ENCODE results near the gene DPY19L1. TPM values are rescaled to one million over a fixed set of nuclear protein-coding genes. Genes with fewer than 3 reads are reported as not detected.

Gene DPY19L1
- total and polyA plus RNA-seq, 7 donors, result 2.3 to 8.6 (median 3.6) TPM

DNA sequence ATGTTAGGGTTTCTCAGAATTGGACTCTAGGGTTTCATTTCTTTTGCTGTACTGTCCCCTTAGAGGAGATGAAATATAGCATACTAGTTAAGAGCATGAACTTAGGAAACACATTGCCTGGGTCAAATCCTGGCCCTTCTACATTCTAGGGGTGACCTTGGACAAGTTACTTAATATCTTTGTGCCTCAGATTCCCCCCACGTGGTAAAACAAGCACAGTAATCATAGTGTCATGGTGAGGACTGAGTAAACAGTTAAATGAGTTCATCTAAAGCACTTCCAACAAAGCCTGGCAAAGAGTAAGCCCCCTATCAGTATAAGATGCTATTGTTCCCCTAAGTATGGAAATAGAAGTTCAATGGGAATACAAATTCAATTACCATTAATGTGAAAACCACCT lies 5.1 kb downstream of the DPY19L1 start:
- 7 to 24% (median 12%) methylated on average over 1 of the region's 1 CpG for WGBS, 3 donors
- intact Hi-C loops (cut with DNase I), result loop anchor here in 1 of 2 donors (10.0 kb wide), 1 partner anchor 207 kb away; no protein-coding TSS in a partner anchor
- TF ChIP-seq, protein P1, sequence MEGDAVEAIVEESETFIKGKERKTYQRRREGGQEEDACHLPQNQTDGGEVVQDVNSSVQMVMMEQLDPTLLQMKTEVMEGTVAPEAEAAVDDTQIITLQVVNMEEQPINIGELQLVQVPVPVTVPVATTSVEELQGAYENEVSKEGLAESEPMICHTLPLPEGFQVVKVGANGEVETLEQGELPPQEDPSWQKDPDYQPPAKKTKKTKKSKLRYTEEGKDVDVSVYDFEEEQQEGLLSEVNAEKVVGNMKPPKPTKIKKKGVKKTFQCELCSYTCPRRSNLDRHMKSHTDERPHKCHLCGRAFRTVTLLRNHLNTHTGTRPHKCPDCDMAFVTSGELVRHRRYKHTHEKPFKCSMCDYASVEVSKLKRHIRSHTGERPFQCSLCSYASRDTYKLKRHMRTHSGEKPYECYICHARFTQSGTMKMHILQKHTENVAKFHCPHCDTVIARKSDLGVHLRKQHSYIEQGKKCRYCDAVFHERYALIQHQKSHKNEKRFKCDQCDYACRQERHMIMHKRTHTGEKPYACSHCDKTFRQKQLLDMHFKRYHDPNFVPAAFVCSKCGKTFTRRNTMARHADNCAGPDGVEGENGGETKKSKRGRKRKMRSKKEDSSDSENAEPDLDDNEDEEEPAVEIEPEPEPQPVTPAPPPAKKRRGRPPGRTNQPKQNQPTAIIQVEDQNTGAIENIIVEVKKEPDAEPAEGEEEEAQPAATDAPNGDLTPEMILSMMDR (IDR thresholded peaks at IDR 0.05), result no peak
- H3K36me3 ChIP-seq (ENCODE audit: insufficient read depth in 1 of 2, low read depth in 1 of 2), result no peaks in the 10 kb centered on the region
- DNase-seq (no peak), ATAC-seq (no peak)
- no peak overlapping the region for H3K4me3 ChIP-seq
- H3K9me3 ChIP-seq, result no peaks in the 10 kb centered on the region
- no peaks in the 10 kb centered on the region for H3K27me3 ChIP-seq (ENCODE audit: insufficient read depth in 3 of 3, low read length in 2 of 3)
- no peak overlapping the region for H3K27ac ChIP-seq
- peaks cover 12% of the 10 kb centered on the region for H3K4me1 ChIP-seq

DNA sequence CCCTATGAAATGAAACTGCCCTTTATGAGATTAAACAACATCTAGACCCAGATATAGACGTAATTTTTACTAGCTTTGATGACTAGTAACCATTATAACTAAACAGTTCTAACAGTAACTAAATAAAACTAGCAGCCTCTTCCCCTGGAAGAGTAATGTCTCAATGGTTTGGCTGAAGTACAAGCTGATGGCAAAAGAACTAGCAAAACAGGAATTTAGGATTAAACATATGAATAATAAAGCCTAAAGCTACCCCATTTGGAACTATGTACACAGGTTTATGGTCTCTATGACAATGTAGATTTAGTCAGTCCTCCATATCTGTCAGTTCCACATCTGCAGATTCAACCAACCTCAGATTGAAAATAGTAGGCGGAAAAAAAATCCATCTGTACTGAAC lies 6.4 kb downstream of the DPY19L1 start:
- 91 to 98% (median 93%) methylated on average over 2 of the region's 2 CpGs for WGBS, 3 donors
- Histone ChIP-seq H3K9me3 (no peaks in the 10 kb centered on the region), H3K4me1 (peaks cover 11% of the 10 kb centered on the region), H3K4me3 (no peak overlapping the region), H3K36me3 (ENCODE audit: insufficient read depth in 1 of 2, low read depth in 1 of 2) (no peaks in the 10 kb centered on the region), H3K27ac (no peak overlapping the region), H3K27me3 (ENCODE audit: insufficient read depth in 3 of 3, low read length in 2 of 3) (no peaks in the 10 kb centered on the region)
- ATAC-seq (no peak), DNase-seq (no peak)
- TF ChIP-seq, protein P1 (IDR thresholded peaks at IDR 0.05), result no peak
- intact Hi-C loops (cut with DNase I), result loop anchor here in 1 of 2 donors (10.0 kb wide), 1 partner anchor 206 kb away; no protein-coding TSS in a partner anchor

DNA sequence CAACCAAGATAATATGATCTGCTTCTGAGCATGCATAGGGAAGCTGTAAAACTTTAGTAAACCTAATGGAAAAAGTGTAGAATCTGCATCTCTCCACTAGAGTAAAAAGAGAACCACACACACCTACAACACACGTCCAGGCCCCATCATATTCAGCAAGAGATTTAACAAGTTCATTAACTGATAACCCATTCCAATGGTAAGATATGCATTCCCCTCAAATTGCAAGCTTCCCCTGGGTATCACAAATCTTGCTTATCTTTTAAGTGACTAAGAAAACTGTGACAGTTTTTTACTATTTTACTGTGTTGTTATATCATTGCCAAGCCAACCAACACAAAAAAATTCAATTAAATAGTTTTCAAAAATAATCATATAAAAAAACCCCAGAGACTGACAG lies 8.0 kb downstream of the DPY19L1 start:
- Histone ChIP-seq H3K4me3 (no peak overlapping the region), H3K36me3 (ENCODE audit: insufficient read depth in 1 of 2, low read depth in 1 of 2) (no peaks in the 10 kb centered on the region), H3K27ac (no peak overlapping the region), H3K27me3 (ENCODE audit: insufficient read depth in 3 of 3, low read length in 2 of 3) (no peaks in the 10 kb centered on the region), H3K4me1 (peaks cover 3% of the 10 kb centered on the region), H3K9me3 (no peaks in the 10 kb centered on the region)
- TF ChIP-seq, protein P1 (IDR thresholded peaks at IDR 0.05), result no peak
- no peak for DNase-seq
- 84 to 93% (median 88%) methylated on average over 1 of the region's 1 CpG for WGBS, 3 donors
- no peak for ATAC-seq
- intact Hi-C loops (cut with DNase I), result no loop called here

DNA sequence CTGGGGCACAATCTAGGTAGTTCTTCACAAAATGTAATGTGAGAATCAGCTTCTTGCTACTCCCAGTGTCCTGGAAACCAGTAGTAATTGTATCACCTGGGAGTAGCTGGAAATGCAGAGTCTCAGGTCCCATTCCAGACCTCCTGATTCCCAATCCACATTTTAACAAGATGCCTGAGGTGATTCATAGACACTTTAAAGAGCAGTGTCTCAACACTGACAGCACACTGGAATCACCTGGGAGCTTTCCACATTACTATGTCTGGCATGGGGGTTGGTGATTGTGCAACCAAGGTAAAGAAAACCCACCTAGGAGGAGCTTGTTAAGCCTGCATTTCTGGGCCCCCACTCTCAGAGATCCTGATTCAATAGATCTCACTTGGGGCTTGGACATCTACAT lies 11.1 kb downstream of the DPY19L1 start:
- TF ChIP-seq, protein P1 (IDR thresholded peaks at IDR 0.05), result no peak
- H3K36me3 ChIP-seq (ENCODE audit: insufficient read depth in 1 of 2, low read depth in 1 of 2), result no peaks in the 10 kb centered on the region
- intact Hi-C loops (cut with DNase I), result no loop called here
- no peak overlapping the region for H3K4me3 ChIP-seq
- peaks cover 3% of the 10 kb centered on the region for H3K4me1 ChIP-seq
- no peak overlapping the region for H3K27ac ChIP-seq
- no peaks in the 10 kb centered on the region for H3K27me3 ChIP-seq (ENCODE audit: insufficient read depth in 3 of 3, low read length in 2 of 3)
- ATAC-seq (peak in 1 of 4 donors; percentile 62), DNase-seq (no peak)
- H3K9me3 ChIP-seq, result no peaks in the 10 kb centered on the region

DNA sequence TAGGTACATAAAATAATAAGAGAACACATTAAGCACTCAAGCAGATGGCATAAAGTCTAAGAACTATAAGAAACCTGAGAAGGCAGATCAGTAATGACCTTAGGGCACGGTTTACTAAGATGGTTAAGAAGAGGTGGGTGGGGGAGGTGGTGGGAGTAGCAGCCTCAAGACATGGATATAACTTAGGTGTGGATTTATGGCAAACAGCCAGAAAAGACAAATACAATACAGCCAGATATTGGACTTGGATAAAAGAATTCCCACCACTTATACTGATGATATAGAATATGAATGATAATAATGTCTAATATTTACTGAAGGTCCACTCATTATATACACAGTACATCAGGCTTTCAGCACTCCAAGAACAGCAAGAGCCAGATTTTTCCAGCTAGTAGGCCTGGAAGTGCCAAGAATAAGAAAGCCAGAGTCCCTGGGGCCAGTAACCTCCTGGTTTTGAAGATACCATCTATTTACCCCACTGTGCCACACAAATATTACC lies 11.9 kb downstream of the DPY19L1 start:
- Histone ChIP-seq H3K36me3 (ENCODE audit: insufficient read depth in 1 of 2, low read depth in 1 of 2) (no peaks in the 10 kb centered on the region), H3K4me1 (peaks cover 3% of the 10 kb centered on the region), H3K4me3 (no peak overlapping the region), H3K27me3 (ENCODE audit: insufficient read depth in 3 of 3, low read length in 2 of 3) (no peaks in the 10 kb centered on the region), H3K9me3 (no peaks in the 10 kb centered on the region), H3K27ac (no peak overlapping the region)
- DNase-seq, result no peak
- TF ChIP-seq, protein P1 (IDR thresholded peaks at IDR 0.05), result no peak
- no peak for ATAC-seq
- 29 to 50% (median 32%) methylated on average over 1 of the region's 1 CpG for WGBS, 3 donors
- intact Hi-C loops (cut with DNase I), result no loop called here
